Astrocyte of the spinal cord (primary cell): ENCODE measurements around the gene MINDY1.

Source experiments
- DNase-seq: peaks from one replicate; pipeline ENCODE4 v3.0.0; 2011; ENCODE audit warnings: low read depth, low spot score
- H3K4me3 ChIP-seq: 2 replicates; pipeline ENCODE4 v1.5.1; 2011; ENCODE audit warnings: low read depth, mild to moderate bottlenecking, low read length, moderate library complexity
- CTCF ChIP-seq: IDR thresholded peaks from 2 replicates; pipeline ENCODE4 v1.5.1; 2012; ENCODE audit warnings: low read depth, mild to moderate bottlenecking, low read length, inconsistent platforms
- in situ Hi-C: cut with HindIII; loops from 2 replicates; pipeline ENCODE4 v1.10.0; 2017; ENCODE audit warnings: low sequenced_read_pairs

MINDY1 gene

GRCh38 chr1:151002051-151002450 lies 4.7 kb downstream of the MINDY1 start:
- TF ChIP-seq CTCF, result no peak
- H3K4me3 ChIP-seq, result no peak overlapping the region
- in situ Hi-C loops, result no loop called here
- no peak for DNase-seq

GRCh38 chr1:151001602-151002001 lies 5.1 kb downstream of the MINDY1 start:
- in situ Hi-C loops, result no loop called here
- TF ChIP-seq CTCF, result no peak
- H3K4me3 ChIP-seq, result no peak overlapping the region
- no peak for DNase-seq

- in situ Hi-C loops, result no loop called here
- DNase-seq, result no peak
- no peak overlapping the region for H3K4me3 ChIP-seq
- no peak for TF ChIP-seq CTCF
Measured at GRCh38 chr1:151000408-151000807, 6.3 kb downstream of the MINDY1 start.

GRCh38 chr1:150999926-151000325 lies 6.8 kb downstream of the MINDY1 start:
- in situ Hi-C loops, result no loop called here
- no peak overlapping the region for H3K4me3 ChIP-seq
- no peak for DNase-seq
- no peak for TF ChIP-seq CTCF

- in situ Hi-C loops, result no loop called here
- DNase-seq, result peak; percentile 84
- TF ChIP-seq CTCF, result no peak
- H3K4me3 ChIP-seq, result no peak overlapping the region
Measured at GRCh38 chr1:150999051-150999674, 7.5 kb downstream of the MINDY1 start.

GRCh38 chr1:150997949-150998348 lies 8.8 kb downstream of the MINDY1 start:
- in situ Hi-C loops, result no loop called here
- DNase-seq, result no peak
- no peak overlapping the region for H3K4me3 ChIP-seq
- no peak for TF ChIP-seq CTCF
